GM19043 (cell line): Measurements from ENCODE around the gene MOV10L1.

ENCODE experiments used
- ATAC-seq: cut with Tn5 transposase; IDR thresholded peaks from one replicate; pipeline ENCODE4 v1.9.1; 2021; ENCODE audit warnings: low read depth; ENCODE audit not compliant: unreplicated experiment

The MOV10L1 gene

GRCh38 chr22:50184902-50185374 is 95.1 kb downstream of the MOV10L1 start:
- ATAC-seq: no peak

- no peak for ATAC-seq
Measured at GRCh38 chr22:50185375-50186087, 95.7 kb downstream of the MOV10L1 start, which contains the start of gene TRABD. TSS of gene TRABD (plus strand) at chr22:50185913. CDS start at chr22:50193061, 7,148 bp downstream.

GRCh38 chr22:50186181-50186714 is 96.4 kb downstream of the MOV10L1 start:
- ATAC-seq: no peak

GRCh38 chr22:50186761-50187523 is 97.1 kb downstream of the MOV10L1 start:
- ATAC-seq: no peak

- ATAC-seq: no peak
Measured at GRCh38 chr22:50188356-50188755, 98.5 kb downstream of the MOV10L1 start.

GRCh38 chr22:50189184-50189848 is 99.5 kb downstream of the MOV10L1 start:
- no peak for ATAC-seq

GRCh38 chr22:50189849-50190181 is 100.0 kb downstream of the MOV10L1 start:
- no peak for ATAC-seq

GRCh38 chr22:50190182-50190940 is 100.6 kb downstream of the MOV10L1 start:
- ATAC-seq: peak; percentile 40

- peak; percentile 10 for ATAC-seq
Measured at GRCh38 chr22:50190941-50191741, 101.3 kb downstream of the MOV10L1 start.

GRCh38 chr22:50192436-50193204 is 102.8 kb downstream of the MOV10L1 start:
- no peak for ATAC-seq

GRCh38 chr22:50193621-50194020 is 103.8 kb downstream of the MOV10L1 start:
- ATAC-seq: no peak

GRCh38 chr22:50194037-50194805 is 104.4 kb downstream of the MOV10L1 start:
- no peak for ATAC-seq

GRCh38 chr22:50196256-50196655 is 106.5 kb downstream of the MOV10L1 start:
- ATAC-seq: no peak

GRCh38 chr22:50197000-50197800 is 107.4 kb downstream of the MOV10L1 start:
- no peak for ATAC-seq

GRCh38 chr22:50197856-50198623 is 108.2 kb downstream of the MOV10L1 start:
- no peak for ATAC-seq

GRCh38 chr22:50198624-50199017 is 108.8 kb downstream of the MOV10L1 start:
- ATAC-seq: no peak
